Measurements from ENCODE around the gene FAM219B.
A peak's percentile ranks its signal among the peaks of the same experiment; 100 is the strongest.
"Not testable (repeated sequence)": the region's sequence is repeated elsewhere in the genome, so short reads cannot be mapped to it uniquely, and the experiment has no call there.

FAM219B gene

DNA sequence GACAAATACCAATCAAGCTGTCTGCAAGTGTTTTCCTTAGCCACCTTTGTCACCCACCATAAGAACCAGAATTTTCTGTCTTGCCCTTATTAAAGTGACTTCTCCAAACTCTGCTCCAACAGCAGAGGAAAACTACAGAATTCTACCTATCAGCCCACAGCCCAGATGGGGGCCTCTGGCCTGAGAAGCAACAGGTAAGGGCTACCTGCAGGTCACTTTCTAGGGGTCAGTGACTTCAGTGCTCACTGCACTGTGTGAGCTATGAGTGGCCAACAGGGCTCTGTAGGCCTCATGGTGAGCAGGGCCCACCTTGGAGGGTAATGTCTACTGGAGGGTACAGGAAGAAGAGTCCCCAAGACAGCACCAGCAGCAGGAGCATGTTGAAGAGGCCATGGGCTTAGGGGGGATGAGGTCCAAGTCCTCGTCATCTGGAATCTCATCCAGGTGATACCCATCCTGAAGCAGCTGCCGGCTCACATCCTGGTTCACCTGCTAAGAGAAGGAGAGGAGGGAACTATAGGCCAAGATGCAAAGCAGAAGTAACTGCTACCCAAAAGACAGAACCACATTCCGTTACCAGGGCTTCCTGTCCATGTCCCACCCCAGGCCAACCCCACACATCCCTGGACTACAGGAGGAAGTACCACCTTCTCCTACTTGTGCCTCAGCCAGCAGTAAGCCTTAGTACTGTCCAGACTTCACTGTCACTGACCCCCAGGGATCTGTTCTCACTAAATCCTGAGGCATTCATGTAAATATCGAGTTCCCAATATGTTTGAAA, 4.2 kb downstream of the FAM219B start:
- DNase-seq: no peak

DNA sequence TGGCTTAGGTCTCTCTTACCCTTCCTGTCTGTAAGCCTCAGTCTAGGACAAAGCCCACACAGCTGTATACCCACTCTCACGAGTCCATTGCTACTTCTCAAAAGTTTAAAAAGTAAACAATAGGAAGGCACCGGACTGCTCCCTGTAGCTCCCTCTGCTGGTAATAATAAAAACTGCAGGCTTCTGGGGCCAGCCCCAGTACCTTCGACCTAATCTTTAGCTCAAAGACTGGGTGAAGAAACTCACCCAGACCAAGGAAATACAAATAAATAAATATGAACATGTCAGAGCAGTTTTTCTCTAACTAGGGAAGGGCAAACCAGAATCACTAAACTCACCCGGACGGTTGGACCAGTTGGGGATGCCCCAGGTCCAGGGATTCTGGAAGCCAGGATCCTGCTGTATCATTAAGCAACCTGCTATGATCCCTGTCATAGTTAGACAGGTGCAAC, 5.0 kb downstream of the FAM219B start:
- peak; percentile 72 for DNase-seq

DNA sequence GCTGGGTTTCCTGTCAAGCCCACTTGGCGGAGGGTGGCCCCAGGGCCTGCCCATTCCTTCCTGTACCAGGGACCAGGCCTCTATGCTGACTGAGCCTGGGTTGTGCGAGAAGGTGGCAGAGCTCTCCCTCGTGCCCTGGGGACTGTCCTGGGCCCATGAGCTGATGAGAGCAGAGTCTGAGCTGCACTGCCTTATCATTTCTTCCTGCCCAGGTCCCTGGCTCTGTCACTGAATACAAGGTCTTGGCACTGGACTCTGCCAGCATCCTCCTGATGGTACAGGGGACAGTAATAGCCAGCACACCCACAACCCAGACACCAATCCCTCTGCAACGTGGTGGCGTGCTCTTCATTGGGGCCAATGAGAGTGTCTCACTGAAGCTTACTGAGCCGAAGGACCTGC, 9.3 kb downstream of the FAM219B start:
- DNase-seq: no peak

DNA sequence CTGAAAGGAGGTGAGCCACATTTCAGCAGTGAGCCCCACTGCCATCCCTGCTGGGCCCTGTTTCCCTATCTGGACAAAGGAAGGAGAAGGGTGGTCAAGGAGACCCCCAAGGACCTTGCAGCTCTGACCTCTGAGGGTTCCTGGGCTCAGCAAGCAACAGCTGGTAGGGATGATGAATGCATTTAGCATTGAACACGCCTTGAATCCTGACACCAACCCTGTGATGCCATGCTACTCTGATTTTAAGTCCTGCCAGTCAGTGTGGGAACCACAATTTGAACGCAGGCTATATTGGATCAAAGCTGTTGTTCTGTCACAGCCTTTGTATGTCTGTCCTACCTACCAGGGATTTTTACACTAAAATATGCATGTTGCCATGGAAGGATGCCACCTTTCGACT, 10.3 kb downstream of the FAM219B start:
- DNase-seq: no peak

DNA sequence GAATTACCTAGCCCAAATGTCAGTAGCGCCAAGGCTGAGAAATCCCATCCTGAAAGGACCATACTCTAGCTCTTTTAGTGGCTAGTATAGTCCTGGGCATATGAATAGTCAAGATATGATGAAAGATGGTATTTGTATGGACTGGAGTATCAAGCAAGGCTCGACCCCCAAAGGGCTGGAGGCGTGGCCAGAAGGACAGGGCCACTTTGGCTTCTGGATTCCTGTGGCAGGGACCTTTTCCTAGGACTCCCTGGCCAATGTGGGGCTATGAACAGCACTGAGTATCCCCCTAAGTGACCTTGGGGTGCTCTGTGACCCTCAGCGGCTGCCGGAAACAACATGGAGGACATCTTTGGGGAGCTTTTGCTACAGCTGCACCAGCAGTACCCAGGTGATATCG, 10.8 kb downstream of the FAM219B start:
- no peak for DNase-seq

DNA sequence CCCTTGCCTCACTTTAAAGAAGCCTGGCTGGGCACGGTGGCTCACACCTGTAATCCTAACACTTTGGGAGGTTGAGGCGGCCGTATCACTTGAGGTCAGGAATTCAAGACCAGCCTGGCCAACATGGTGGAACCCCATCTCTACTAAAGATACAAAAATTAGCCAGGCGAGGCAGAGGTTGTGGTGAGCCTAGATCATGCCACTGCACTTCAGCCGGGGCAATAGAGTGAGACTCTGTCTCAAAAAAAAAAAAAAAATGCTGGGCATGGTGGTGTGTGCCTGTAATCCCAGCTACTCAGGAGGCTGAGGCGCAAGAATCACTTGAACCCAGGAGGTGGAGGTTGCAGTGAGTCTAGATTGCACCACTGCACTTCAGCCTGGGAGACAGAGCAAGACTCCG, 12.3 kb downstream of the FAM219B start:
- not testable (repeated sequence) for DNase-seq

DNA sequence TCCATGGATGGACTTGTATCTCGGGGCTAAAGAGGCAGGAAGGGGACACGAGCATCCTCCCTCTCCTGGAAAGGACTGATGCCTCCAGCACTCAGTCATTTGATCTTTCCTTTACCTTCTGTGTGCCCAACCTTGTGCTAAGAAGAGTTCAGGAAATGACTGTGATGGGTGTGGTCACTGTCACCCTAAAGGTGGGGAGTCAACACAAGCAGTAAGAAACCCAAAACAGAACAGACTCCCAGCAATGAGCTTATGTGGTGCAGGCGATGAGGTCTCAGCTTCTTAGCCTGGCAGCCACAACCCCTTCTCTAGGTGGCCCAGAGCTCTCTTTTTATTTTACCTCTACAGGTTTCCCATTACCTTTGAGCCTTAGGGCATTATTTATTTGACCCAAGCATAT, 13.0 kb downstream of the FAM219B start:
- DNase-seq: no peak

DNA sequence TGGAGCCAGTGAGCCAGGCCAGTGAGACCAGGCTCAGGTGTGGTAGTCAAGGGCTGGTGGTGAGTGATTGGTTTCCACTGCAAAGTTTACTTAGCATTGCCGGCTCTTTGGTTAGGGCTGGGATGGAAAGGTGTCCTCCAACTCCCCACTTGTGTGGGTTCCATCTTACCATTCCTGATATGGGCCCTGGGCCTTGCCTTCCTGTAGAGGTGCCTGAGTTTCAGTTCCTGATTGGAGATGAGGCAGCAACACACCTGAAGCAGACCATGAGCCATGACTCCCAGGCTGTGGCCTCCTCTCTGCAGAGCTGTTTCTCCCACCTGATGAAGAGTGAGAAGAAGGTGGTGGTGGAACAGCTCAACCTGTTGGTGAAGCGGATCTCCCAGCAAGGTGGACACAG, 13.7 kb downstream of the FAM219B start:
- DNase-seq: no peak

DNA sequence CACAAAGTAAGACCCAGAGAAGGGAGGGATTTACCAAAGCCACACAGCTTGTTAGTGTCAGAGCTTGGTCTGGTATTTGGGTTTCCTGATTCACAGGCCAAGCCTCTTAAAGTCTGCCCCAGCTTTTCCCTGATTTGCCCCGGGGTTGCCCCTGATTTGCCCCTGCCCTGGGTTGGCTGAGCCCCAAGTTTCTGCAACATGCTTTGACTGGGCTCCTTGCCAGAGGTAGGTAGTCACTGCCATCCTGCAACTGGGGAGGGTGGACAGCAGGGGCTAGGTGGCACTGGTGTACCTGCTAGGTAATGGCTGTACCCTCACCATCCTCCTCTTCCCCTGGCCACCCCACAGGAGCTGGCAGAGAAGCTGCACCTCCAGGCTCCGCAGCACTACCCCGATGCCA, 14.3 kb downstream of the FAM219B start:
- DNase-seq: no peak

DNA sequence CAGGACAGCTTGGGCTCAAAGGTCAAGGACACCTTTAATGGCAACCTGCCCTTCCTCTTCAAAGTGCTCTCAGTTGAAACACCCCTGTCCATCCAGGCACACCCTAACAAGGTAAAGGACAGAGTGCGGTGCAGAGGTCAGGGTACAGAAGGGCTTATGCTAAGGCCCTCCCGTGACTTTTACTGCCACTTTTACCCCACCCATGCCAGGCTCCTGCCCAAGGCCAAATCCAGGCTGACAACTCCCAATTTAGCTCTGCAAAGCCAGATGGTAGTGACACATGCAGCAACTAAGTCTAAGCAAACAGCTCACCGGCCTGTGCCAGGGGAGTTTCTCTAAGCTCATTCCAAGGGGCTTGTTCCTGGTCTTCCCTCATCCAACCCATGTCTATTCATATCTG, 15.2 kb downstream of the FAM219B start:
- DNase-seq: no peak

DNA sequence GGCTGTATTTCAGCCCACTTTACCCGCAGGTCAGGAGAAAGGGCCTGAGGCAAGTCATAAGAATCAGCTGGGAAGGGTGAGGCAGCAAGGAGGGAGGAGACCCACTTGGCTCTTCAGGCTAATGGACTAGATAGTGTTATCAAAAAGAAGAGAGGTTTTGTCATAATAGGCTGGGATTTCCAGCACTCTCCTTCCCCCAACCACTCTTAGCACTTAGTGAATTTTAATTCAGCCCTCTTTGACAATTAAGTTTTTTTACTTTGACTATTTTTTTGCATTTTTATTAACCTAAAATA, 16.0 kb downstream of the FAM219B start:
- DNase-seq: no peak

DNA sequence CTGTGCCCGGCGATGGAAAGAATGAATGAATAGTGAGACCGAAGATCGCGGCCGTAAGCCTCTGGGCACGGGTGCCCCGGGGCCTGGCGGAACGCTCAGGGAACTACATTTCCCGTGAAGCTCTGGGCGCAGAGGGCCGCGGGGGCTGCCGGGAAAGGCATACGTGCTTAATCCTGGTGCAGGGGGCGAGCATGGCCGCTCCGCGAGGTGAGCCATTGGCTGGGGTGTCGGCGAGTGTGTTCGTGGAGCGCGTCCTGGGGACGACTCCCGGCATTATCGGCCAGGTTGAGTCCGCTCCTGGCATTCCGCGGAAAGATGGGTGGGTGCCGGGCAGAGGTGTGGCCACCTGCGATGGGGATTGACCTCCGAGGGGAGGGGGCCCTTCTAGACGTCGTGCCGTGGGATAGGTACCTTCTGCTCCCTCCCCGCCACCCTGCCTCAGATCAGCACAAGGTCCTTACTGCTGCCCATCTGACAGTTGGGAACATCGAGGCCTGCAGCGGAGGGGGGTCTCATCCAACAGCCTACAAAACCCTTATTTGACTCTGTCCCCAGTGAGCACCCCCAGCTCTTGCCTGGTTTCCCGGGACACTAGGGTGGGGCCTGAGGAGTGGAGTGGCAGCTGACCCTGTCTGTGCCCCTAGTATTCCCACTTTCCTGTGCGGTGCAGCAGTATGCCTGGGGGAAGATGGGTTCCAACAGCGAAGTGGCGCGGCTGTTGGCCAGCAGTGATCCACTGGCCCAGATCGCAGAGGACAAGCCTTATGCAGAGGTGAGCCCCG, 16.6 kb downstream of the FAM219B start, which contains the start of gene MPI:
TSS of gene MPI (plus strand) at position 160 of the 782 bp plus-strand sequence. CDS start at position 192, 32 bp downstream.
- peak; percentile 95 for DNase-seq

DNA sequence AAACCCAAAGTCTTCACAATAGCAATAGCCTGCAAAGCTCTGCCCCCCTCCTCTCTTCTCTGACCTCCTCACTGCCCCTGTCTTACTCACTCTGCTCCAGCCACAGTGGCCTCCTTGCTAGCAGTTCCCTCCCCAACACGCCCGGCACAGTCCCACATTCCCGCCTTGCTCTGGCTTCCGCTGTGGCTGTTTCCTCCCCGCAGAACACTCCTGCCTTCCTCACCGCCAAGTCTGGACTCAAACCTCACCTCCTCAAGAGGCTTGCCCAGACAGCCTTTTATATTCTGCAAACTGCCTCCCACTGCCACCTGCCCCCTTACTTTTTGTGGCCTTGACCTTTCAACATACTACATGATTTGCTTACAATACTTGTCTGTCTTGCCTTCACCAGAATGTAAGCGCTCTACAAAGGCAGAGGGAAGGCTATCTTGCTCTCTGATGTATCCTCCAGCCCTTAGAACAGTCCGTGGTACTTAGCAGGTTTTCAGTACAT, 17.2 kb downstream of the FAM219B start:
- DNase-seq: no peak

DNA sequence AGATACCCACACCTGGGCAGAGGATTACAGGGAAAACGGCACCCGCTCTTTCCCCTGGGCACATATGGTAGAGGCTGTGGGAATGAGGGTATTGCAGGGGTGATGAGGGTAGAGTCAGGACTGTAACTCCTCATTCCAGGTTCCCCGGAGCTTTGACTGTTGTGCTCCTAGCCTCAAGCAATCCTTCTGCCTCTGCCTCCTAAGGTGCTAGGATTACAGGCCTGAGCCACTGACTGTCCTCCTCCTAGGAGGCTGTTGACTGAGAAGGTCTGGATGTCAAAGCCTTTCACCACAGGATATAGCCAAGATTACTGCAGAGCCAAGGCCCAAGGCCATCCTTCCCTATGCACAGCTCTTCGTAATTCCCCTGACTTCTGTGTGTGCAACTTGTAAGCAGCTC, 17.9 kb downstream of the FAM219B start:
- DNase-seq: no peak

DNA sequence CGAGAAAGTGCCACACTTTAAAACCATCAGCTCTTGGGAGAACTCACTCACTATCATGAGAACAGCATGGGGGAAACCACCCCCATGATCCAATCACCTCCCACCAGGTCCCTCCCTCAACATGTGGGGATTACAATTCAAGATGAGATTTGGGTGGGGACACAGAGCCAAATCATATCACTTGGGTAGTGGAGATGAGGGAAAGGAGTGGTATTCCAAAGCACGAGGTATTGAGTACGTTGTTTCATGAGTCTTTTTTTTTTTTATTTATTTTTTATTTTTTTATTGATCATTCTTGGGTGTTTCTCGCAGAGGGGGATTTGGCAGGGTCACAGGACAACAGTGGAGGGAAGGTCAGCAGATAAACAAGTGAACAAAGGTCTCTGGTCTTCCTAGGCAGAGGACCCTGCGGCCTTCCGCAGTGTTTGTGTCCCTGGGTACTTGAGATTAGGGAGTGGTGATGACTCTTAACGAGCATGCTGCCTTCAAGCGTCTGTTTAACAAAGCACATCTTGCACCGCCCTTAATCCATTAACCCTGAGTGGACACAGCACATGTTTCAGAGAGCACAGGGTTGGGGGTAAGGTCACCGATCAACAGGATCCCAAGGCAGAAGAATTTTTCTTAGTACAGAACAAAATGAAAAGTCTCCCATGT, 19.0 kb downstream of the FAM219B start:
- DNase-seq: not testable (repeated sequence)

DNA sequence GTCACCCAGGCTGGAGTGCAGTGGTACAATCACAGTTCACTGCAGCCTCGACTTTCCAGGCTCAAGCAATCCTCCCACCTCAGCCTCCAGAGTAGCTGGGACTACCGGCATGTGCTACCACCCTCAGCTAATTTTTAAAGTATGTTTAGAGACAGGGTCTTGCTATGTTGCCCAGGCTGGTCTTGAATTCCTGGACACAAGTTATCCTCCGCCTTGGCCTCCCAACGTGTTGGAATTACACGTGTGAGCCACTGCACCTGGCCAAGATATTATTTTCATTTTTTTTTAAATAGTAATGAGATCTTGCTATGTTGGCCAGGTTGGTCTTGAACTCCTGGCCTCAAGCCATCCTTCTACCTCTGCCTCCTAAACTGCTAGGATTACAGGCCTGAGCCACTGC, 21.2 kb downstream of the FAM219B start:
- DNase-seq: no peak

DNA sequence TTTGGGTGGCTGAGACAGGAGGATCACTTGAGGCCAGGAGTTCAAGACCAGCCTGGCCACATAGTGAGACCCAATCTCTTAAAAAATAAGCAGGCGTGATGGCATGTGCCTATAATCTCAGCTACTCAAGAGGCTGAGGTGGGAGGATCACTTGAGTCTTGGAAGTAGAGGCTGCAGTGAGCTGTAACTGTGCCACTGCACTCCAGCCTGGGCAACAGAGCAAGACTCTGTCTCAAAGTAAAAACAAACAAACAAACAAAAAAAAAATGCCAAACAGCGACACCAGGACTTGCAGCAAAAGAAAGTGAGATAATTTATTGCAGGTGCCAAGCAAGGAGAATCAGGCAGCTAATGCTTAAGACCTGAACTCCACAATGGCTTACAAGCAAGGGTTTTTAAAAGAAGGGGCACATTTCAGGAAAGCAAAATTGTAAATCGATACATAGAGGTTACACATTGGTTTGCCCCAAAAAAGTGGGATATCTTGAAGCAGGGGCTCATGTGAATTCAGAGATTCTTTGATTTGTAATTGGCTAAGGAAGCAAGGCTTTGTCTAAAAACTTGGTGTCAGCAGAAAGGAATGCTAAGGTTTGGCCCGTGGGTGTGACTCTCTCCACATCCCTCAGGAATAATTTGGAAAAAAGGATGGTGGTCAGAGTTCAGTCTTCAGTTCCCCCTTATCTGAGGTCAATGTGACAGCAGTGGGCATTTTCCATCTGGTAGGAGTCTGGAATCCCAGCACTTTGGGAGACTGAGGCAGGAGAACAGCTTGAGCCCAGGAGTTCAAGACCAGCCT, 22.0 kb downstream of the FAM219B start:
- DNase-seq: no peak

DNA sequence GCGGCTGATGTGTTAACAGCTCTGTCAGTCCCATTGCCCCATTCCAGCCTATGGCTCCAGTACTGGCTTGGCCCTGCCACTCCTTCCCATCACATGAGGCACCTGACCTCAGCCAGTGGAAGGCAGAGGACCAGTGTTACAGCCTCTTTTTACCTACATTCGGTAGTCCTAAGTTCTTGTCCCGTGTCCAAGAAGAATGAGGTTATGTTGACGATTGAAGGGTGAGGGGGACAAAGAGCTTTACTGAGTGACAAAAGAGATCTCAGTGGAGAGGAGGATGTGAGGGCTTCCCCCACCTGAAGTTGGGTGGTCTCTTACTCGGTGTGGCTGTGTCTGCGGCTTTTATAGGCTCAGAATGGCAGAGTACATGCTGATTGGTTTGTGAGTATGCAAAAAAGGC, 24.1 kb downstream of the FAM219B start:
- no peak for DNase-seq

DNA sequence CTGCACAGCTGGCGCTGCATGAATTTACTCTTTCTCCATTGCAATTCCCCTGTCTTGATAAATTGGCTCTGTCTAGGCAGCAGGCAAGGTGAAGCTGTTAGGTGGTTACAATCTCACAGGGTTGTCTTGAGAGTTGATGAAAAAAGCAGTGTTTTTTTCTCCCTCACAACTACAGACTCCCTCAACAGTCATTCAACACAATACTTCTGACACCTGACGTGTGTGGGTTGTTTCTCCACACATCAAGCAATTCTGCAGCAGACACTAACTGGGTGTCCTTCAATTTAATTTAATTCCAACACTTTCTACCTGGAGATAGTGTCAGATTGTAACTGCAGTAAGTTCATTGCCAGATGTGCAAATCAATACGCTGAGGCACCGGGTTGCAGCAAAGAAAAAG, 28.4 kb downstream of the FAM219B start:
- DNase-seq: no peak

DNA sequence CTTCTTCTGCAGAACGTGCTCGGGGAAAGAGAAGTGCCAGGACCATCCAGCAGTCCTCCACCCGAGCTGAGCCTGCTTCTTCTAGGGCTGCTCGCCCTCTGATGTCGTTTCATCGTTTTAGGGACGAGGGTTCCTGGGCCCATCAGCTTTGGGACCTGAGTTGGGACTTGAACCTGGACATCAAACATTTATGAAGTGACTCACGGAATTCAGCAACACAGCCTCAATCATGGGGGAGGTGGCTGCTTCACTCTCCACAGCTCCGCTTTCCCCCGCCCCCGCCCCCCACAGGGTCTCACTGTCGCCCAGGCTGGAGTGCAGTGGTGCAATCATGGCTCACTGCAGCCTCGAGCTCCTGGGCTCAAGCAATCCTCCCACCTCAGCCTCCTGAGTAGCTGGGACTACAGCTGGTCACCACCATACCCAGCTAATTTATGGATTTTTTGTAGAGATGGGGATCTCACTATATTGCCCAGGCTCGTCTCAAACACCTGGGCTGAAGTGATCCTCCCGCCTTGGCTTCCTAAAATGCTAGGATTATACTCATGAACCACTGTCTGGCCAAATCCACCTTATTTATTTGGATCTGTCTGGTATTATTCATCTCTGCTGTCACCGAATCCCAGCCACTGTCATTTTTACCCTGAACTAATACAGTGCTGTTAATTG, 32.8 kb downstream of the FAM219B start:
- no peak for DNase-seq

DNA sequence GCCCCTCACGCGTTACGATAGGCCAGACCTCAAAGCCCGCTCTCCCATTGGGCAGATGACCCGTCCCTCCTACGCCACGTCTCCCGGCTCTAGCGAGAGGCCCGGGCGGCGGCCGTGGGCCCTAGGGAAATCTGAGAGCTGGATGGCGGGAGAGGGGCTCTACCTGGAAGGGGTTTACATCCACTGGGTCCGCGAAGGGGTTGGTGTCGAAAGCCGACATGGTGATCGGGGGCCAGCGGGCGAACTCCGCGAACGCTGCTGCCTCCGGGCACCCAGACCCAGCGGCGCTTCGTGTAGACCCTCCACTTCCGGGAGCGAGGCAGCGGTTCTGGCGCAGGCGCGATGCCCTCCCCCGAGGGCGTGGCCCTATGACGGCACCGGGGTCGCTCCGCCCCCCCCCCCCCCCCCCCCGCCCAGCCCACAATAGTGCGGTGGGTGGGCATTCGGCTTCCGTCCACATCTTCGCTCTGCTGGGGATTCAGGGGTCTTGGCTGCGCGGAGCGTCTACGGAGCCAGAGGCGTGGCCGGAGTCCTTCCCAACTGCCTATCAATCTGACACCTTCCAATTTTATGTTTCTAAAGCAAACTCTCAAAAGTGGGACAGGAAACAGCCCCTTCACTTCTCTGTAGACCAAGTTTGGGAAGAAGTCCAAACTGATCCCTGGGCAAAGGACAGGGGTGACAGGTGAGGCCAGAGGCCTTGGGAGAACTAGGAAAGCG, 33.5 kb downstream of the FAM219B start, which contains the start of gene SCAMP2:
TSS of gene SCAMP2 (minus strand) at position 330 of the 720 bp plus-strand sequence. CDS start at position 220, 110 bp downstream.
- peak; percentile 100 for DNase-seq

DNA sequence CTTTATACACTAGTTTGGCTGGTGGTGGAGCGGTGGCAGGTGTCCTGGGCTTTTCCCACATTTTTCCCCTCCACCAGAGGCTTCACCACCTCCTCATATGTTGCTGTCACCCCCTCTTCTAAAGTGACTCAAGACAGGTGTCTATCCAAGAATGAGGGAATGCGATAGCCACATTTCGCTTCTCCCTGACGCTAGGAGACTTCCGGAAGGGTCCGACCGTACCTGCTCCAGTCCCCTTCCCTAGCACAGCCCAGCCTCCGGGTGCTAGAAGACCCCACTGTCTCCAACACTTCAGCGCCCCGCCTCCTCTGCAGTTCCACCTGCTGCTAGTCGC, 34.0 kb downstream of the FAM219B start:
- DNase-seq: no peak

Measured in retina (tissue), 1 donor.